NOMO-1 treated with dmso at 0.1 percent for 144 hours (cell line): ENCODE measurements around the gene TNN.
A peak's percentile ranks its signal among the peaks of the same experiment; 100 is the strongest.
"Not testable (repeated sequence)": the region's sequence is repeated elsewhere in the genome, so short reads cannot be mapped to it uniquely, and the experiment has no call there.

Source experiments
- DNase-seq: peaks from one replicate; lab custom pipeline; 2025; ENCODE audit not compliant: unreplicated experiment; lab: John Stamatoyannopoulos, UW

The TNN gene

DNA sequence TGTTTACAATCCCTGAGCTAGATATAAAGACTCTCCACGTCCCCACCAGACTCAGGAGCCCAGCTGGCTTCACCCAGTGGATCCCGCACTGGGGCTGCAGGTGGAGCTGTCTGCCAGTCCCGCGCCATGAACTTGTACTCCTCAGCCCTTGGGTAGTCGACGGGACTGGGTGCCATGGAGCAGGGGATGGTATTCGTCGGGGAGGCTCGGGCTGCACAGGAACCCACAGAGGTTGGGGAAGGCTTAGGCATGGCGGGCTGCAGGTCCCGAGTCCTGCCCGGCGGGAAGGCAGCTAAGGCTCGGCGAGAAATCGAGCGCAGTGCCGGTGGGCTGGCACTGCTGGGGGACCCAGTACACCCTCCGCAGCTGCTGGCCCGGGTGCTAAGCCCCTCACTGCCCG, 34.5 kb downstream of the TNN start:
- DNase-seq, result not testable (repeated sequence)

DNA sequence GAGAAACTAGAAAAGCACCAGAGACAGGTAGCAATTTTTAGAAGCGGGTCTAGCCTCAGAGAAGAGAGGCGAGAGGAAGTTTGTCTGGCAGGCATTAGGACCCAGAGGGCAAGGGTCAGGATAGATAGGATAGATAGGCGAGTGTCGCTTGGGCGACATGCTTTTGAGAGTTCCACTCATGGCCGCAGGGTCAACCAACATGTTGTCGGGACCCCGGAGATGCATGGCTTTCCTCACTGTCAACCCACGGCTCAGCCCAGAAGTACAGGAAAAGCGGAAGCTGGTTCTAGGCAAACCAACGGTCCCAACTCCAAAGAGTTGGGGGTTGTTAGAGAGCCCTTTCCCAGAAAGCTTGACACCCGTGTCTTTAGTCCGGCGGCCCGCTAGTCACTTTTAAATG, 38.9 kb downstream of the TNN start:
- not testable (repeated sequence) for DNase-seq

DNA sequence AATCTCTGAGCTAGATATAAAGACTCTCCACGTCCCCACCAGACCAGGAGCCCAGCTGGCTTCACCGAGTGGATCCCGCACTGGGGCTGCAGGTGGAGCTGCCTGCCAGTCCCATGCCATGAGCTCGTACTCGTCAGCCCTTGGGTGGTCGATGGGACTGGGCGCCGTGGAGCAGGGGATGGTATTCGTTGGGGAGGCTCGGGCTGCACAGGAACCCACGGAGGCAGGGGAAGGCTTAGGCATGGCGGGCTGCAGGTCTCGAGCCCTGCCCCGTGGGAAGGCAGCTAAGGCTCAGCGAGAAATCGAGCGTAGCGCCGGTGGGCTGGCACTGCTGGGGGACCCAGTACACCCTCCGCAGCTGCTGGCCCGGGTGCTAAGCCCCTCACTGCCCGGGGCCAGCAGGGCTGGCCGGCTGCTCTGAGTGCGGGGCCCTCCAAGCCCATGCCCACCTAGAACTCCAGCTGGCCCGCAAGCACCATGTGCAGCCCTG, 40.7 kb downstream of the TNN start:
- not testable (repeated sequence) for DNase-seq

DNA sequence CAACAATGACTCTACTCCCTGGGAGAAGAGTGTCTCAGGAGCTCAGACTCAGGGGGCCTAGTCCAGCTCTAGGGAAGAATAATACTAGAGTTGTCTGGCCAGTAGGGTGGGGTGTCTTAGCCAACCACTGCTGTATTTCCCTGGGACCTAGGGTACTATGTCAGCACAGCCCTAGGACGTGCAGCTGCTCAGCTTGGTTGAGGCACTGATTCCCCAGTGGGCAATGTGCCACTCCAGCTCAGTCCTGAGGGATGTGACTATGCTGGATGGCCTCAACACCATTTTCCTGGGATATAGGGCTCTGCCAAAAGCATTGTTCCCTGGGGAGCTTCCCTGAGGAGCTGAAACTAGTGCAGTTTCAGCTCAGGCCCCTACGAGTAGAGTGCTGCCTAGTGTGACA, 47.4 kb downstream of the TNN start:
- no peak for DNase-seq

DNA sequence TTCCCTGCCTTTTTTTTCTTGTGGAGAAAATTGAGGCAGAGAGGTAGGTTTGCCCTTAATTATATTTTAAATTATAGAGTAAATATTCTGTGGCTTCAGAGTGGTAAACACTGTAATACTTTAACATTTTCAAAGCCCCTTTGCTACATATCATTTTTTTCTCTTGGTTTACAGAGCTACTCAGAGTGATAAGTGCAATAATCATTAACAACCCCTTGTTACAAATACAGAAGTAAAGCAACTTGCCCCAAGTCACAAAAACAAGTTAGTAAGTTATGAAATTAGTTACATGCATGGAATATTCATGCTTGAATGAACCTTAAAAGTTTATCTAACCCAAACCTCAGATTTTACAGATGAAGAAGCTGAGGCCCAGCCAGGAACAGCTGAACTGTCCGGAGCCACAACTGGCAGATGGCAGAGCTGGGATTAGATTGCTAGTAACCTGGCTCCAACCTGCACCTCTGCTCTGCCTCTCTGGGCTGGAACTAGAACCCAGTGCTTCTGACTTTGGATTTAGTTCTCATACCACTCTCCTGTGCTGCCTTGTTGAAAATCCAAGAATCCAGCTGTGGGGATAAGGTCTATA, 48.7 kb downstream of the TNN start:
- no peak for DNase-seq

DNA sequence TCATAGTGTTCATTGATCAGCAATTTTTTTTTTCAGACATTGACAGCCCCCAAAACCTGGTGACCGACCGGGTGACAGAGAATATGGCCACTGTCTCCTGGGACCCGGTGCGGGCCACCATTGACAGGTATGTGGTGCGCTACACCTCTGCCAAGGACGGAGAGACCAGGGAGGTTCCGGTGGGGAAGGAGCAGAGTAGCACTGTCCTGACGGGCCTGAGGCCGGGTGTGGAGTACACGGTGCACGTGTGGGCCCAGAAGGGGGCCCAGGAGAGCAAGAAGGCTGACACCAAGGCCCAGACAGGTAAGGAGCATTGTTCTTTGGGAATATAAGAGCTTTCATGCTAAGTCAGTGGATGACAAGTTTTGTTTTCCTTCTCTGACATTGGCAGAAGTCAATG, 49.3 kb downstream of the TNN start:
- DNase-seq, result no peak

DNA sequence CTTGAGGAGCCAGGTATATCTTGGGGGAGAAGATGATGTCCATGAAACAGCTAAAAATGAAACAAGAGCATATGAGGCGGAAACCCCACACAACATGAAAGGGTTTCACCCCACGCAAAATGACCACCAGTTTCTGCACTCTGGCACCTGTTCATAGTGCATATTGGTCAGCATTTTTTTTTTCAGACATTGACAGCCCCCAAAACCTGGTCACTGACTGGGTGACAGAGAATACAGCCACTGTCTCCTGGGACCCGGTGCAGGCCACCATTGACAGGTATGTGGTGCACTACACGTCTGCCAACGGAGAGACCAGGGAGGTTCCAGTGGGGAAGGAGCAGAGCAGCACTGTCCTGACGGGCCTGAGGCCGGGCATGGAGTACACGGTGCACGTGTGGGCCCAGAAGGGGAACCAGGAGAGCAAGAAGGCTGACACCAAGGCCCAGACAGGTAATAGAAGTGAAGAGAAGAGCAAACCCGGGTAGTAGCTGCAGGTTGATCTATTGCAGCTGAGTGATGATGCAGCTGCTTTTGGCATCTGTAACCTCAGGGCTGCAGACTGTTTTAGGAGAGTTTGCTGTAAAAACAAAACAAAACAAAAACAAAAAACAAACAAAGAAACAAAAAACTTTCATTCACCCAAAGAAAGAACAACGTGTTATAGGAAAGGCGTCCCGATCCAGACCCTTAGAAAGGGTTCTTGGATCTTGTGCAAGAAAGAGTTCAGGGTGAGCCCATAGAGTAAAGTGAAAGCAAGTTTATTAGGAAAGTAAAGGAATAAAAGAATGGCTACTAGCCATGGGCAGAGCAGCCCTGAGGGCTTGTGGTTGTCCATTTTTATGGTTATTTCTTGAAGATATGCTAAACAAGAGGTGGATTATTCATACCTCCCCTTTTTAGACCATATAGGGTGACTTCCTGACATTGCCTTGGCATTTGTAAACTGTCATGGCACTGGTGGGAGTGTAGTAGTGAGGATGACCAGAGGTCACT, 51.0 kb downstream of the TNN start:
- DNase-seq, result no peak

DNA sequence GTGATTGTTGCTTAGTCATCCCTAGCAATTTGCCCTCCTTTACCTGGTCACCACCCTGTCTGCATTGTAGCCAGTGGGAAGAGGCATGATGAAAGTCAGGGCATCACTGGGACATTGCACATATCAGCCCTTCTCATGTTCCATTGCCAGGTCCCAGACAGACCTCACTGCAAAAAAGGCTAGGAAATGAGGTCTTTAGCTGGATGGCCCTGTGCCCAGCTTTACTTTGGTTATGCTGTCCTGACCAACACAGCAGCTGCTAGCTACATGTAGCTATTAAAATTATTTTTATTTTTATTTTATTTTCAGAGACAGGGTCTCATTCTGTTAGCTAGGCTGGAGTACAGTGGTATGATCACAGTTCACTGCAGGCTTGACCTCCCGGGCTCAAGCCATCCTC, 52.9 kb downstream of the TNN start:
- DNase-seq, result no peak

DNA sequence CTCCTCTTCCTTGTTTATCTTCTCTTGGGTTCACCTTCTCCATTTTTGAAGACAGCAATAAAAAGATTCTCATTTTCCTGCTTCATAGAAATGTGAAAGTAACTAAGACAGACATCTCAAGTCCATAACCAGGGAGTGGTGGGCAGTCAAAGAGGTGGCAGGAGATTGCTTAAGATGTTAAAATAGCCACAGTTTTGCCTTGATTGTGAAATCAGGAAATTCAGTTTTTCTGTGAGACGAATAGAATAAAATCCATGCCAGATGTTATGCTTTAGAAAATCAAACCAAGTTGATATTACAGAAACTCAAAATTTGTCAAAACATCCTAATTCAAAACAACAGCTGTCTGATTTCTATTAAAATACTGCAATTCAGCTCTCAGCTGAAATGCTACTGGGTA, 57.2 kb downstream of the TNN start:
- DNase-seq, result peak; percentile 42

DNA sequence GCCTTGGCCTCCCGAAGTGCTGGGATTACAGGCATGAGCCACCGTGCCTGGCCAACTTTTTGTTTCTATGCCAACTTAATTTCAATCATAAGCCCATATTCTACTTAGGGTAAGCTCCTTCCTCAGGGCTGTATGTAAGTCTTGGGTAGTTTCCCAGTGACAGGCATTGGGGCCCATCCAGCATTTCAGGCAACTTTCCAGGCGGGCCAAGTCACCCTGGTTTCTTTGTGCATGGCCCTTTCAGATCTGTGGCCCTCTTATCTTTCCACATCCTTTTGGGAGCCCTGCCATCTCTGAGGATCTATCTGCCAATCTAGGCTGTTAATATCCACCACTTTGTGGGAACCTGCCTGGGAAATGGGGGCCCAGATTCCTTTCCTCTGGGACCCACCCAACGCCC, 58.7 kb downstream of the TNN start:
- no peak for DNase-seq

DNA sequence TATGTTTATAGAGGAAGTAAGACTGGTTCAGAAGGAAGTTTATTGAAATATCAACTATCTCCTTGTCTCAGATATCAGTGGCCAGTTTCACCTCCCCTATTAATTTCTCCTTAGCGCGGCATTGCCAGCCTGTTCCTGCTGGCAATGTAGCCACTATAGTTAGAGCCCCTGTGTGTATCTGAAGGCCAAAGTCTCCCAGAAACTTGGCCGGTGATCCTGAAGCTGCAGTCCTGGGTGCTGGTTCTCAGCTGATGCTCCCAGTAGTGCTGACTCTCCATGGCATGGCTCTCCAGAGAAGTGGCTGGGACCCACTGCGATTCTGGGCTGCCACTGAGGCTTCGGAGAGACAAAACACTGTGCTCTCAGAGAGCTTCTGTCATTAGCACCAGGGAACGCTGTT, 59.9 kb downstream of the TNN start:
- DNase-seq, result peak; percentile 24

DNA sequence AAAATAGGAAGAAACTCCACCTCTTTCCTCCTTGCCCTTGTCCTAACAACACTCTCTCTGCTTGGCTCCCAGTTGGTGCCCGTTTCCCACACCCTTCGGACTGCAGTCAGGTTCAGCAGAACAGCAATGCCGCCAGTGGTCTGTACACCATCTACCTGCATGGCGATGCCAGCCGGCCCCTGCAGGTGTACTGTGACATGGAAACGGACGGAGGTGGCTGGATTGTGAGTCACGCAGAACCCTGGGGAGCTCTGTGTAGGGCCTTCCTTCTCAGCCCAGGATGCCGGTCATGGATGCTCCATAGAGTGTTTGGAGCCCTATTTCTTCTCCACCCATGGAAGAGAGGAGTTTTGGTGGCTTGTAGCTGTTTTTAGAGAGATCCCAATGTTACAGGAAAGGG, 60.9 kb downstream of the TNN start:
- no peak for DNase-seq

DNA sequence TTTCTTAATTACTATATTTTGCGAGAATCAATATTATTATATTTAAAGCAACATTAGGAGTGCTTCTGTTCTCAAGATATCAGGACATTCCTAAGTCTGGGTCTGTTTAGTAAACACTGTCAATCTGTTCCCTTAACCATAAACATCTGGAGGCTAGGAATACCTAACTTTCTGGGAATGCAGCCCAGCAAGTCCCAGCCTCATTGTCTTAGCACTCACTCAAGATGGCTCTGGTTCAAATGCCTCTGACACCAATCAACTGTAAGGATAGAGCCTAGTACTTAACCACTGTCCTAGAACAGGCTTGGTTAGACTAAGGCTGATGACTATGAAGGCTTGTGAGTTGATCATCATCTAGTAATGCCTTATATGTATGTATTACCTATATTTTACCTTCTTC, 61.5 kb downstream of the TNN start:
- no peak for DNase-seq

DNA sequence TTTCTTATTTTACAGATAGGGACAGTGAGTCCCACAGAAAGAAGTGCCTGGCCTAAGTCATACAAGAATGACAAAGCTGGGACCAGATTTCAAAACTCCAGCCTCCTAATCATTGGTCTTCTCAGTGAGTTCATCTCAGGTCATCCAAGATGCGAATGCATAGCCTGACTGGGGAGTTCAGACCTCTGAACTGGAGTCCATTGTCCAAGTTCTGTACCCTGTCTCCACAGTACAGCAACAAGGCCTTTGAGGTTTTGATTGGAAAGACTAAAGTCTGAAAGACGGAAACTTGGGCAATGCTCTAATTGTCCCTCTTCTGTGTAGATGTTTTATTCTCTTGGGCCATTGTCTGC, 62.0 kb downstream of the TNN start:
- DNase-seq, result peak; percentile 23

DNA sequence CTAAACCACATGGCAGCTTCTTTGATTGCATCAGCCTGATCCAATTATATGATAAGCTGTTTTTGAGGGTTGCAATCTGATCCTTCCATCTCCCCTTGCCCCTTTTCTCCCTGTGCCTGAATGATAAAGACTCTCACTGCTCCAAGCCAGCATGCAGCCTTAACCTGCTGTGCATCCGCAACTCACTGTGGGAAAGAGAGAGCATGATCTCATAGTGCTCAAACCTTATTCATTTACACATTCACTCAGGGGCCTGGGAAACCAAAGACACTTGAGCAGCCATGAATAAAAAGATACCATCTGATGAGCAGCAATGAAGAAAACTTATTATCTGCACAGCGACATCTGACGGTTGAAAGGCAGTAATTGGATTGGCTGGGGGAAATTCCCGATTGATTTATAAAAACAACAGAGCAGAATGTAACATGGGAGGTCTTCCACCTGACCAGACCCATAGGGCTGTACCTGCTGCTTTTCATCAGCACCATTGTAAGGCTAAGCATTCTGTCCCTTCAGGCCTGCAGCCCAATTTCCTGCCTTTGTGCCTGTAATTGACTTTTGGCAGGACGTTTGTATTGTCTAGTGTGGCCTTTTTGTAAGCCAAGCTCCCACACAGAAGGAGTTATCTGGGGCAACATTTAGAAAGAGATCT, 62.5 kb downstream of the TNN start:
- DNase-seq, result no peak

DNA sequence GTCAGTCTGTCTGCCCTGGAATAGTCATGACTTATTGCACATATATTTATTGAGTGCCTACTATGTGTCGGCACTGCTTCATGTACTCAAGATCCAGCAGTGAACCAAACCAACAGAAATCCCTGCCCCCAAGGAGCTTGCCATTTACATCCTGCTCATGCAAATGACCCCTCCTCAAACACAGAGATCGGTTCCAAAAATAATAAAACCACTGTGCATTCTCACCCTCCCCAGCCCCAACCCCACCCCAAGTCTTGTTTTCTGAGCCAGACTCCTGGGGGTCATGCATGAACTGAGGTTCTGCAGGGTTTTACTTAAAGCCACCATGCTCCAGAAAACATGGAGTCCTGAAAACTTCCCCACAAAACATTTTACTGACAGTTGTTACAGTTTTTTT, 63.0 kb downstream of the TNN start:
- no peak for DNase-seq

DNA sequence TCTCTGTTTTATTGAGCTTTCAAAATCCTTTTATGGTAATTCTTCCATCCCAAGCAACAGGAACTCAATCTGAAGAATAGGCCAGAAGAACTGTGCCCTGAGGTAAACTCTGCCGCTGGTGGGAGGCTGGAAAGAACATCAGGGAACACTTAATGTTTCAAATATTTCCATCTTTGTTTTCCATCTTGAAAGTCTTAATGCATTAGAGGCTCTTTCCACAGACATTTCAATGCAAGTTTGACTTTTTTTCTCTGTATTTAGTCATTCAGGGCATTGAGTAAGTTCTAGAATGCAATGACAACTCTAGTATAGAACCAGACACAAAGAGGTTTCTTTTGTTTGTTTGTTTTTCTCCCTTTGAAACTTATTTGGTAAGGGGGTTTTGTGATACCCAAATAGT, 63.5 kb downstream of the TNN start:
- no peak for DNase-seq

DNA sequence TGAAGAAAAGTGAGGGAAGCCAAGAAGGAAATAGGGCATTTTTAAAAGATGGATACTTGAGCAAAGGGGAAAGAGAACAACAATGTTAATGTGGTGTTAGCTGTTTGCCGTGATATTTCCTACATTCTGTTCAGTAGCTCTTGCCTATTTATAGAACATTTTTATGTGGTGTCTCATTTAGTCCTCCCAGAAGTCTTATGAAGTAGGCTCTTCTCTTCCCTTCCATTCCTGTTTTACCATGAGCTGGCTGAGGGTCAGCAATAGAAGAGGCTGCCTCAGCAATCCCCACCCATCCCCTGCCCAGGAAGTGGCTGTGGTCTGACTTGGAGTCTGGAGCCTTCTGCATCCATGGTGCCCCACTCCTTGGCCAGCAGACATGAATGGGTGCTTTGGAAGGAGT, 64.8 kb downstream of the TNN start:
- DNase-seq, result no peak

DNA sequence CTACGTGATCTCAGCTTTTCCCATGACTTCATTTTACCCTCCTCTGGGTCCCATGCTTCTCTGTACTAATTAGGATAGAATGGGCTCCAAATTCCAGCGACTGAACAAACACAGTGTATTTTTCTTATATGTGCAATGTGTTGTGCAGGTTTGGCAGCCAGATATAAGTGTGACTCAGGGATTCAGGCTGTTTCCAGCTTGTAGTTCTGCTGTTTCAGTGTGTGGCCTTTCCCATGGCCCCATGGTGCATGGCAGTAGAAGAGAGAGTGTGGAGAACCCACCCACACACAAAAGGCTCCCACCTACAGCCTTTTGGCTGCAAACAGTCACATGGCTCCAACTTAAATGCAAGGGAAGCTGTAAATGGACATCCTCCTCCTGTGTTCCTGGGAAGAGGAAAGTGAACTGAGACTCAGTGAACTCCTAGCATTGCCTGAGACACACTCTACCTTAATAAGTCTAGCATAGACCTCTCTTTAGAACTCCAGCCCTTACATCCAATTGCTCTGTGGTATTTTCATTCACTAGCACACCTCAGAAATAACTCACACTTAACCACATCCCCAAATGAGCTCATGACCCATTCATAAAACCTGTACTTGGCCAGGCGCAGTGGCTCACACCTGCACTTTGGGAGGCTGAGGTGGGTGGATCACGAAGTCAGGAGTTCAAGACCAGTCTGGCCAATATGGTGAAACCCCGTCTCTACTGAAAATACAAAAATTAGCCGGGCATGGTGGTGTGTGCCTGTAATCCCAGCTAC, 66.2 kb downstream of the TNN start:
- DNase-seq, result no peak

DNA sequence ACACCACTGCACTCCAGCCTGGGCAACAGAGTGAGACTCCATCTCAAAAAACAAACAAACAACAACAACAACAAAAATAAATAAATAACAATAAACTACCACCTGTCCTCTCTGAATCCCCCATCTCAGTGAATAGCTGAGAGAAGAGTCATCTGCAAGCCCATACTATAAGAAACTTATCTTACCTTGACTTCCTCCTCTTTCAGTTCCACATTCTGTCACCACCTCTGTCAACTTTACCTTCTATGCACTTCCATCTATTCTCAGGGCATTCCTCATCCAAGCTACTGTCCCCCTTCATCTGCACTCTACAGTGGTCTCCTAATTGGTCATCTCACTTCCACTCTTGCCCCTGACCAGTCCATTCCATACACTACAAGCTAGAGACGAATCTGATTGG, 66.9 kb downstream of the TNN start:
- DNase-seq, result no peak

DNA sequence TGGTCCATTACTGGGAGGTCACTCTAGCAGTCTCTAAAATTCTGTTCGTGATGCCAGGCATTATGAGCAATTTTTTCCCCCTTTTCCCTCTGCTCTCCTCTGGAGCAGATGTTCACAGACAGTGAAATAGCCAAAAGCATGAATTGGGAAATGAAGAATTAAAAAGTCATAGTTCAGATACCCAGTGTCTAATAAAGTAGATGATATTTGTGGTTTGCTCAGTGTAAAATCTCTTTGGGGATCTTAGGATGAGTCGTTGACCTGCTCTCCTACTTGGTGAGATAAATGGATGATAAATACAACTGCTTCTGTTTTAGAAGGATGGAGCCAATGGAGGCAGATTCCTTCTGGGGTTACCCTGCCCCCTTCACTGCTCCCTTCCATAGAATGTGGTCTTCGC, 68.6 kb downstream of the TNN start:
- no peak for DNase-seq
